Ramos (cell line): Measurements from ENCODE around the gene HIVEP2.

Source experiments
- in situ Hi-C: fragments of 300-500 bp; cut with MboI; formaldehyde crosslinking; loops from one replicate; pipeline ENCODE4 v1.14.3; 2022; ENCODE audit warnings: low sequenced_read_pairs; ENCODE audit not compliant: unreplicated experiment

Gene HIVEP2

GRCh38 chr6:142846459-142846831, 98.5 kb downstream of the HIVEP2 start:
- in situ Hi-C loops = no loop called here

- in situ Hi-C loops = no loop called here
Measured at GRCh38 chr6:142845624-142846458, 99.1 kb downstream of the HIVEP2 start.

- in situ Hi-C loops = no loop called here
Measured at GRCh38 chr6:142845143-142845571, 99.8 kb downstream of the HIVEP2 start.

- in situ Hi-C loops = no loop called here
Measured at GRCh38 chr6:142844065-142844755, 100.8 kb downstream of the HIVEP2 start.

- in situ Hi-C loops = no loop called here
Measured at GRCh38 chr6:142843361-142843760, 101.6 kb downstream of the HIVEP2 start.

- in situ Hi-C loops = no loop called here
Measured at GRCh38 chr6:142842418-142843261, 102.3 kb downstream of the HIVEP2 start.

- in situ Hi-C loops = no loop called here
Measured at GRCh38 chr6:142841915-142842314, 103.1 kb downstream of the HIVEP2 start.

- in situ Hi-C loops = no loop called here
Measured at GRCh38 chr6:142839686-142840040, 105.3 kb downstream of the HIVEP2 start.

- in situ Hi-C loops = no loop called here
Measured at GRCh38 chr6:142838821-142839685, 105.9 kb downstream of the HIVEP2 start.

- in situ Hi-C loops = no loop called here
Measured at GRCh38 chr6:142835787-142836535, 109.0 kb downstream of the HIVEP2 start.

- in situ Hi-C loops = no loop called here
Measured at GRCh38 chr6:142834853-142835252, 110.1 kb downstream of the HIVEP2 start.

GRCh38 chr6:142833798-142834197, 111.2 kb downstream of the HIVEP2 start:
- in situ Hi-C loops = no loop called here

GRCh38 chr6:142833054-142833453, 111.9 kb downstream of the HIVEP2 start:
- in situ Hi-C loops = no loop called here

- in situ Hi-C loops = no loop called here
Measured at GRCh38 chr6:142830807-142831206, 114.2 kb downstream of the HIVEP2 start.

- in situ Hi-C loops = no loop called here
Measured at GRCh38 chr6:142830116-142830710, 114.8 kb downstream of the HIVEP2 start.

GRCh38 chr6:142829556-142829955, 115.4 kb downstream of the HIVEP2 start:
- in situ Hi-C loops = no loop called here

- in situ Hi-C loops = no loop called here
Measured at GRCh38 chr6:142827991-142828390, 117.0 kb downstream of the HIVEP2 start.

GRCh38 chr6:142827369-142827768, 117.6 kb downstream of the HIVEP2 start:
- in situ Hi-C loops = no loop called here

- in situ Hi-C loops = no loop called here
Measured at GRCh38 chr6:142825760-142826159, 119.2 kb downstream of the HIVEP2 start.
